Measurements from ENCODE around the gene NEURL1.
A peak's percentile ranks its signal among the peaks of the same experiment; 100 is the strongest.

- TF ChIP-seq EZH2phosphoT487 (IDR thresholded peaks at IDR 0.05; ENCODE audit: borderline replicate concordance, low read length) (no peak), CTCF (conservative IDR thresholded peaks at IDR 0.05; ENCODE audit: low read depth, low read length) (peak; percentile 72)
These were observed 49.5 kb downstream of the NEURL1 start for GRCh38 chr10:103542764-103543616.

Data from PC-3 (cell line).